Esophagus (tissue), 2 donors: ENCODE data around the gene WNT6. TPM values are rescaled to one million over a fixed set of nuclear protein-coding genes. Genes with fewer than 3 reads are reported as not detected.

Experiments
- H3K27ac ChIP-seq, 2 donors: one replicate each; pipeline ENCODE4 v1.5.1; 2013; ENCODE audit warnings: low read depth in 2 of 2, mild to moderate bottlenecking in 2 of 2, inconsistent platforms in 1 of 2, low read length in 1 of 2, moderate library complexity in 1 of 2
- H3K27me3 ChIP-seq, 2 donors: one replicate each; pipeline ENCODE4 v1.6.1; 2013; ENCODE audit warnings: low read length in 2 of 2, control low read depth in 1 of 2, mild to moderate bottlenecking in 1 of 2; ENCODE audit not compliant: insufficient read depth in 2 of 2, control insufficient read depth in 1 of 2
- H3K36me3 ChIP-seq, 2 donors: one replicate each; pipeline ENCODE4 v1.6.1; 2013; ENCODE audit warnings: low read length in 1 of 2; ENCODE audit not compliant: control insufficient read depth in 2 of 2, insufficient read depth in 2 of 2
- H3K4me1 ChIP-seq, 2 donors: one replicate each; pipeline ENCODE4 v1.6.1; 2013; ENCODE audit warnings: low read length in 1 of 2; ENCODE audit not compliant: control insufficient read depth in 2 of 2, insufficient read depth in 2 of 2
- H3K4me3 ChIP-seq, 2 donors: one replicate each; pipeline ENCODE4 v1.5.1; 2013; ENCODE audit warnings: low read length in 2 of 2, mild to moderate bottlenecking in 2 of 2, low read depth in 1 of 2, moderate library complexity in 1 of 2
- H3K9me3 ChIP-seq, 2 donors: one replicate each; pipeline ENCODE4 v1.6.1; 2013; ENCODE audit warnings: mild to moderate bottlenecking in 2 of 2, low read depth in 1 of 2, low read length in 1 of 2, moderate library complexity in 1 of 2; ENCODE audit not compliant: control insufficient read depth in 2 of 2, insufficient read depth in 1 of 2
- WGBS, 2 donors: extraction: QIAGEN DNeasy Blood & Tissue Kit; methylation state at CpG; one replicate each; pipeline ENCODE4 v1.1.7; 2013; 5-methylcytosine and 5-hydroxymethylcytosine counted together
- polyA plus RNA-seq, 2 donors: library from polyadenylated mRNA; stranded (reverse); fragments of 200-250 nt; gene quantifications; one replicate each; pipeline ENCODE4 v1.2.3, GENCODE V29; 2013
- donor health status: healthy with polysubstance abuse.
- donor health status: Bipolar disorder and iron deficiency.

Gene WNT6
- polyA plus RNA-seq, 2 donors: 0.31 to 0.76 TPM

DNA sequence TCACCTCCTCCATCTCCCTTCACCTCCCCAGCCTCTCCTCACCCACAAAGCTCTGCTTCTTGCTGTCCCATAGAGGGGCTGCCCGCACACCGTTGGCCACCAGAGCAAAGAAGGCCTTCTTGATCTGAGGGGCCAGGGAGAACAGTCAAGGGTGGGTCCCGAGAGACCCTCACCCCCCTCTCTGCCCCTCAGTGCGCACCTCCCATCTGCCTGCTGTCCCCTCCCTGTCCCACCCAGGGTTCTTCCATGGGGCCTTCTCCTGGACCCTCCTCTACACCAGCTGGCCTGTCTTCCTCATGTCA is 31.2 kb upstream of the WNT6 start:
- H3K27me3 ChIP-seq: peaks cover 0 to 2% of the 10 kb centered on the region in 2 donors
- 84 to 86% methylated on average over 3 to 4 of the region's 4 CpGs for WGBS, 2 donors
- H3K4me1 ChIP-seq: peaks cover 7 to 10% of the 10 kb centered on the region in 2 donors

DNA sequence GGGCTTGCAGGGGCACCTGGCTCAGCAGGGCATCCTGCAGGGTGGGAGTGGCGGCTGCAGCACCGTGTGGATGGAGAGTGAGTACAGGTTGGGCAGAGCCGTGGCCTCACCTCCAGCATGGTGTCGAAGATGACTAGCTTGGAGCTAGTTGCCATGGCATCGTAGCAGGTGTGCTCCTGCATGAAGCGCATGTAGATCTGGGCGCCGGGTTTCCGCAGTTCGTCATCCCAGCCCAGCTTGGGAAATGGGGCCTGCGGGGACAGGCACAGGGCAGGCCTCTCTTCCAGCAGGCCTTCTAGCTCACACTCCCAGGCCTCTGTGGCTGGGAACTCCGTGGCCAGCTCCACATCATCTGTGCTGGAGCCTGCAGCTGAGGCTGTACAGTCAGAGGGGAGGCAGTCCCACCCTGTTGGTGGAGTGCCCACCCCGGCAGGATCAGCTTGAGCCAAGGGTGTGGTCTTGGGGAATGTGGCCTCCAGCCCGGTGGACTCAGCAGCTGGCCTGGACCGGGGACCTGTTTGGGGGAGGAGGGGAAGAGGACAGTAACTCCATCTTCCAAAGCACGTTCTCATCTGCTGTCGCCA is 29.6 kb upstream of the WNT6 start:
- Histone ChIP-seq H3K36me3 (no peaks in the 10 kb centered on the region), H3K27me3 (peaks cover 0 to 2% of the 10 kb centered on the region in 2 donors), H3K9me3 (no peaks in the 10 kb centered on the region), H3K4me1 (peaks cover 7% of the 10 kb centered on the region in 2 donors), H3K27ac (no peak overlapping the region), H3K4me3 (no peak overlapping the region)
- 66 to 68% methylated on average over 17 of the region's 17 CpGs for WGBS, 2 donors

More for the DNA sequence above, 31.2 kb upstream of the WNT6 start:
- no peaks in the 10 kb centered on the region for H3K36me3 ChIP-seq
- H3K27ac ChIP-seq: no peak overlapping the region
- H3K4me3 ChIP-seq: no peak overlapping the region
- no peaks in the 10 kb centered on the region for H3K9me3 ChIP-seq

DNA sequence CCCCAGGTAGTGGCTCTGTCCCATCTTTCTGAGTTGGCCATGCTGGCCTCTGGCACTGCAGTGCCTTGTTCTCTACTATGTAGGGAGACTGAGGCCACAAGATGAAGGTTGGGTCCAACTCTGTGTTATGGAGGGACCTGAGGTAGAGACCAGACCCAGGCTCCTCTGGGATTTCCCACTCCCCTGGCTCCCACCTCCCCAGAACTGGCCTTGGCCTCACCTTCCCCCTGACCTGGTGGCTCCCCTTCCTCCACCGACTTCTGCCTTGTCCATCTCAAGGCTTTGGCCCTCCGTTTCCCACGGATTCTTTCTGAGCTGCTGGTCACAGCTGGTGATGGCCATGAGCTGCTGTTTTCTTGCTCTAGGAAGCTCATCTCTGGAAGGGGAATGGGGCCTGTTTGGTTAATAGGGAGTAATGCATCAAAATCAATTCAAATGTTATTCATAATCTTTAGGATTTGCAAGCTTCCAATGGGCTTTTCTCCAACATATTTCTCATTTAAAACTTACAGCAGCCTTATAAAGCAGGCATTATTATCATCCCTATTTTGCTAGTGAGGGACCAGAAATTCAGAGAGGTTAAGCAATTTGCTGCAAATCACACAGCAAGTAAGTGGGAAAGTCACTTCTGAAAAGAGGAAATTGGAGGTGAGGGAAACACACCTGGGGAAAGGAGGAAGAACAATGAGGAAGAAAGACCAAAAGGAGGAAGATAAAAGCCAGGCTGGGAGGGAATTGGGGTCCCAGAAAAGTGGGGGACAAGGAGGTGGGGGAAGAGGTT is 28.9 kb upstream of the WNT6 start:
- Histone ChIP-seq H3K27ac (no peak overlapping the region), H3K27me3 (peaks cover 0 to 2% of the 10 kb centered on the region in 2 donors)
- 84% methylated on average over 3 of the region's 3 CpGs for WGBS, 2 donors

DNA sequence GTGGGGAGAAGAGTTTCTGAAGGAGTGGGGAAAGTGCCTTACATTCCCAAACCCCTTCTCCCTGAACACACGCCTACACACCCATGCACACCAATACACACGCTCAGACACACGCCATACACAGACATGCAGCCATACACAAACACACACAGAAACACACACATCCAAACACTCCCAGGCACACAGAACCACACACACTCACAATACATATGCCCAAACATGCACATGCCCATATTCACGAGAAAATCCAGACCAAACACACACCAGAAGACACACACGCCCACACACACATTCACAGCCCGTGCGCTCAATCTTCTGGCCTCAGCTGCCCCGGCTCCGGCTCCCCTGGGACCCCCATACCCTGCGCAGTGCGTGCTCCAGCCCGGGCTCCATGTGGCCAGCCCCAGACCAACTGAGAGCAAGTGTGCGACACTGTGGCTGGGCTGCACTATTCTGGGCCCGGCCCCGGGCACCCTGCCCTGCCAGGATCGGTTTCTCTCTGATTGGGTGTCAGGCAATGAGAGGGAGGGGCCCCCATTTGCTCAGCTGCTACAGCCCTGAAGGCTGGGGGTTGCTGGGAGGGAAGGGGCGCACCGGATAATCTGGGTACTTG is 28.1 kb upstream of the WNT6 start, which contains the start of gene PRKAG3:
Gene PRKAG3 (minus strand): TSS at position 426 of the 613 bp plus-strand sequence.
- Histone ChIP-seq H3K27ac (peak within 1 kb of the TSS in 1 of 2 donors; percentile 1), H3K27me3 (peaks cover 0 to 2% of the 10 kb centered on the region in 2 donors), H3K4me1 (peaks cover 7% of the 10 kb centered on the region in 2 donors), H3K36me3 (no peaks in the 10 kb centered on the region), H3K4me3 (no peak within 1 kb of the TSS), H3K9me3 (no peaks in the 10 kb centered on the region)
- 72 to 74% methylated on average over 18 of the region's 18 CpGs for WGBS, 2 donors

More for the DNA sequence above, 28.9 kb upstream of the WNT6 start:
- peaks cover 7% of the 10 kb centered on the region in 2 donors for H3K4me1 ChIP-seq
- no peak overlapping the region for H3K4me3 ChIP-seq
- no peaks in the 10 kb centered on the region for H3K36me3 ChIP-seq
- H3K9me3 ChIP-seq: no peaks in the 10 kb centered on the region

DNA sequence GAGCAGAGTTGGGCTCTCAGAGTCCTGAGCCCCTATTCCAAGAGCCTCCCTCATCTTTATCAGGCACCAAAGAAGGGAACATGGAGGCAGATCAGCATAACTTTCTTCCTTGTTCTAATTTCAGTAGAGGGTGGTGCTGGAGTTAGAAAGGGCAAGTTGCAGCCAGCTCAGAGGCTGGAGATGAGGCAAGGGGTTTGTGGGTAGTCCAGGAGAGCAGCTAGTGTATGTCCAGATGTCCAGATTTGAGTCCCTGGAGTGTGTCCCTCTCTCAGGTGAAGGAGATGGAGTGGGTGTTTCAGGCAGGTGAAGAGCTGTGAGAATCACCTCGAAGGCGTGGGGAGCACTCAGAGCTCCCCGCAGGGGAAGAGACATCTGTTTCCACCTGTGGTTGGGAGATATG is 27.5 kb upstream of the WNT6 start:
- peak overlapping the region in 1 of 2 donors; percentile 1 for H3K27ac ChIP-seq
- WGBS, 2 donors: 67 to 79% methylated on average over 3 of the region's 3 CpGs
- H3K9me3 ChIP-seq: no peaks in the 10 kb centered on the region
- H3K4me1 ChIP-seq: peaks cover 7% of the 10 kb centered on the region in 2 donors
- H3K27me3 ChIP-seq: peaks cover 0 to 2% of the 10 kb centered on the region in 2 donors
- H3K36me3 ChIP-seq: no peaks in the 10 kb centered on the region
- no peak overlapping the region for H3K4me3 ChIP-seq

DNA sequence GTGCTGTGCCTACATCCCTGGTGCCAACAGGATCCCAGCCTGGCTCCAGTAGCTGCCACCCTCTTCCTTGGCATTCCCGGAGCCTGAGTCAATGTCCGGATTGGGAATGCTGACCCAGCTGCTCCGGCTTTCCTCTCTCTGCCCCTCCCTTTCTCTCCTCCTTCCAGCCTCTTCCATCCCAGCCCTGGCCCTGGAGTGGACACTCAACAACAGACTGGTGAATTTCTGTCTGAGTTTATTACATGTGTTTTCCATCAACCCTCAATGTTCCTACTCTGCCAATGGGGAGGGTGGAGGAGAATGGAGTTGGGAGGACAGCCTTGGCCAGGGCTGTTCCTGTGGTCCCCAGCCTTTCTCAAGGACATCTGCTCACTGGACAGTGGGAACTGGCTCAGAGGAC is 27.1 kb upstream of the WNT6 start:
- H3K4me1 ChIP-seq: peaks cover 7% of the 10 kb centered on the region in 2 donors
- peaks cover 0 to 2% of the 10 kb centered on the region in 2 donors for H3K27me3 ChIP-seq
- H3K27ac ChIP-seq: peak overlapping the region in 1 of 2 donors; percentile 1
- H3K9me3 ChIP-seq: no peaks in the 10 kb centered on the region
- H3K4me3 ChIP-seq: no peak overlapping the region
- no peaks in the 10 kb centered on the region for H3K36me3 ChIP-seq
- WGBS, 2 donors: 70 to 75% methylated on average over 2 to 3 of the region's 3 CpGs

DNA sequence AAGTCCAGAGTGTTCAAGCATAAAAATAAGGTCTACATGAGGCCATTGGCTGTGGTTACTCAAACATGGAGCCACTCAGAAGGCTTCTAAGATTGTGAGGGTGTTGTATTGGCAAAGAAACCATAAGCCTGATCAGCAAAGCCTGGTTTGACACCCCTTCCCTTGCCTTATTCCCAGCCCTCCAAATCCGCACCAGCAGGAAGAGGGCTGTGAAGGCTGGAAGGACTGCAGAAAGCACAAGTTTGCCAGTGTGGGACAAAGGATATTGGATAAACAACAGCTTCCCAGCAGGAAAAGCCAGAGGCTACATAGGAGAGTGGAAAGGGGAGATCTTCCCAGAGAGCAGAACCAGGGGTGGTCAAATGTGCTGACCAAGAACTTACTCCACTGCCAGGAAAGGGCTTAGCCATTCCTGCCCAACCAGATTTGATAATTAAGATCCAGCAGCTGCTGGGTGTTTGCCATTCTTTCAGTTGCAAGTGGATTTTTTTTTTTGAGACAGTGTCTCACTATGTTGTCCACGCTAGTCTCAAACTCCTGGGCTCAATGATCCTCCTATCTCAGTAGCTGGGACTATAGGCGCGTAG is 26.5 kb upstream of the WNT6 start:
- H3K27ac ChIP-seq: no peak overlapping the region
- WGBS, 2 donors: 73 to 77% methylated on average over 4 of the region's 4 CpGs
- peaks cover 7% of the 10 kb centered on the region in 2 donors for H3K4me1 ChIP-seq
- H3K36me3 ChIP-seq: no peaks in the 10 kb centered on the region
- H3K9me3 ChIP-seq: no peaks in the 10 kb centered on the region
- H3K27me3 ChIP-seq: peaks cover 0 to 2% of the 10 kb centered on the region in 2 donors
- no peak overlapping the region for H3K4me3 ChIP-seq

DNA sequence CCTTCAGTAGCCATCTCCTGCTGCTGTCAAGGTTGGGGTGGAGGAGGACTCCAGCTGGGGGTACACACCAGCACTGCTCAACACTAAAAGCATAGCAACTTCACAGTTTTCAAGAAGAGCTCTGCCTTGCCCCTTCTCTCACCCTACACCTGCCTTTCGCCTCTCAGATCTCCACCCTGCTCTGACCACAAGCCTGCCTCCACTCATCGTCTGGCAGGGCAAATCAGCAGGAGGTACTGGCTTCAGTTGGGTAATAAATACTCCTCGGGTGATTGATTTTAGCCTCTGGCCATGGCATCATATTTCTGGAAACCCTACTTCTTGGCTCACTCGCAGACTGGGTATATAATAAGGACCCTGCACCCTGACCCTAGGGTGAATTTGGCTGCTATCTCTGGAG is 24.9 kb upstream of the WNT6 start:
- H3K4me1 ChIP-seq: peaks cover 7% of the 10 kb centered on the region in 2 donors
- H3K36me3 ChIP-seq: no peaks in the 10 kb centered on the region
- 56 to 65% methylated on average over 4 of the region's 4 CpGs for WGBS, 2 donors
- H3K9me3 ChIP-seq: no peaks in the 10 kb centered on the region
- no peak overlapping the region for H3K4me3 ChIP-seq
- no peak overlapping the region for H3K27ac ChIP-seq
- H3K27me3 ChIP-seq: peaks cover 0 to 2% of the 10 kb centered on the region in 2 donors

DNA sequence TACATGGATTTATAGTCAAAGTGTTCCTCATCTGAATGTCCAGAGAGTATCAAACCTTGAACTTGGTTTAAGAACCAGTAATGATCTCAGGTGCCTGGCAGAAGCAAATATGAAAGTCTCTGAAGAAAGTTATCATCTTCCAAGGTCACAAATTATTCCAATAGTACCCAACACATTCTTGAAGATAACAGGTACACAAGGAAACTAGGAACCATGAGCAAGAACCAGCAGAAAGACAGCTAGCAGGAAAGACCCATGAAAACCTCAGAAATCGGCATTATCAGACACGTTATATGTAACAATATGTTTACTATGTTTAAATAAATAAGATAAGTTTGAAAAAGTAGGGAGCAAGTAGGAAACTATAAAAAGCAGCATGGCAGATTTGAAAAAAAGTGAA is 22.1 kb upstream of the WNT6 start:
- no peak overlapping the region for H3K4me3 ChIP-seq
- 77 to 91% methylated on average over 2 of the region's 2 CpGs for WGBS, 2 donors
- no peaks in the 10 kb centered on the region for H3K36me3 ChIP-seq
- H3K27ac ChIP-seq: no peak overlapping the region
- H3K4me1 ChIP-seq: peaks cover 0 to 3% of the 10 kb centered on the region in 2 donors
- no peaks in the 10 kb centered on the region for H3K9me3 ChIP-seq
- H3K27me3 ChIP-seq: peaks cover 0 to 2% of the 10 kb centered on the region in 2 donors
